HG02798 (cell line): ENCODE measurements around the gene RDH13.
"Not testable (repeated sequence)": the region's sequence is repeated elsewhere in the genome, so short reads cannot be mapped to it uniquely, and the experiment has no call there.

Source experiments
- ATAC-seq: cut with Tn5 transposase; IDR thresholded peaks from one replicate; pipeline ENCODE4 v1.9.1; 2021; ENCODE audit warnings: mild to moderate bottlenecking; ENCODE audit not compliant: unreplicated experiment, poor library complexity

Gene RDH13

GRCh38 chr19:55079400-55080038 is 16.6 kb upstream of the RDH13 start:
- no peak for ATAC-seq

GRCh38 chr19:55078996-55079395 is 16.0 kb upstream of the RDH13 start:
- no peak for ATAC-seq

- no peak for ATAC-seq
Measured at GRCh38 chr19:55077106-55077505, 14.2 kb upstream of the RDH13 start.

DNA sequence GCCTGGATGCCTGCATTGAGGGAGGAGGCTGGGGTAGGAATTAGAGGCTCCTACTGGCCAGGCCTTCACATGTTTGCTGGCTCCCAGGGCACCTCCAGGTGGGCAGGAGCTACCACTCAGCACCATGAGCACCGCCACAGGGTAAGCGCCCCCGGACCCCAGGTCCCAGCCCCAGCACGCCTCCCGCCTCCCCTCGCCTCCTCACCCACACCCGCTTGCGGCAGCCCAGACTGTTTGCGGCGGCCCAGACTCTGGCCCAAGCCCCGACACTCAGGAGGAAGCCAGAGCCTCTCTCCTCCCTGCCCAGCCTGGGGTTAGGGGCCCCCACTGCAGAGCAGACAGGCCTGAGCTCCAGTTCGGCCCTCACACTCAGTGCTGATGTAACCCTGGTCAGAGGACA is 13.4 kb upstream of the RDH13 start:
- ATAC-seq: no peak

DNA sequence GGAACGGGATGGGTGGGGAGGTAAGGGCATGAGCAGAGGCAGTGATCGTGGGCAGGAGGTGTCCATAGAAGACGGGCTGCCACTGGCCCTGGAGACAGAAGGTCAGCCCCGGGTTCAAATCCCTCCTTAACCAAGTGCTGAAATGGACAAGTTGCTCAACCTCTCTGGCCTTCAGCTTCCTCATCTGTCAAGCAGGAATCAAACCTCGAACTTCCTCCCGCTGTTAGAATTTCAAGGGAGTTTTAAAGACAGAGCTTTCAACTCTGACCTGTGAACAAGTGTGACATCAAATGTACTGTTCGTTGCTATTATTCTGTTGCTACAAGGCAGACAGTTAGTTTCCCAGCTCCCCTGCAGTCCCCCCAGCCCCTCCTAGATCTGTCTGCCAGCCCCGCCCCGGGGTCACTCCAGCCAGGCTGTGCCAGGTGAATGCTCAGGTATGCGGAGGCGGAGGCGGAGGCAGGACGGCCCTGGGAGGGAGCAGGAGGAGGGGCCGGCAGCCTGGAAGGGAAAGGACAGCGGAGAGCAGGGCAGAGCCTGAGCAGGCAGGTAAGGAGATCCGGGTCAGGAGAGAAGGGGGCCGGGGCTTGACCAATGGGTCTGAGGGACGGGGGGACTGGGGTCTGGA is 12.5 kb upstream of the RDH13 start, which contains the start of gene EPS8L1:
EPS8L1 (plus strand) TSS at position 499 of the 628 bp plus-strand sequence. CDS start 576 bp downstream, outside the sequence.
- no peak for ATAC-seq

DNA sequence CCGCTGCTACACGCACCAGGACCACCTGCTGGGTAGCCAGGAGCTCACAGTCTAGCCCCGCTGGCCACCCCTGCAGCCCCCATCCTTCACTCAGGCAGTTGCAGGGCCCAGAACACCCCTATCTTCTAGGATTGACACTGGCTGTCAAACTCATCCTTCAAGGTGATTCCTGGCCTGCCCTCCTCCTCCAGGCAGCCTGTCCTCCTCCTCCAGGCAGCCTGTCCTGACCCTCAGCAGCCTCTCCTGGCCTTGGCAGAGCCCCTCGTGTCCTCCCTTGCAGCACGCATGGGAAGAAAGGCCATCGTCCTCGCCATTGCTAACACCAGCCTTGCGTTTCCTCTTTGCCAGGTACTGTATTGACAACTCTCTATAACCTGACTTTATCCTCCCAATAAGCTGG is 9.0 kb upstream of the RDH13 start:
- ATAC-seq: no peak

DNA sequence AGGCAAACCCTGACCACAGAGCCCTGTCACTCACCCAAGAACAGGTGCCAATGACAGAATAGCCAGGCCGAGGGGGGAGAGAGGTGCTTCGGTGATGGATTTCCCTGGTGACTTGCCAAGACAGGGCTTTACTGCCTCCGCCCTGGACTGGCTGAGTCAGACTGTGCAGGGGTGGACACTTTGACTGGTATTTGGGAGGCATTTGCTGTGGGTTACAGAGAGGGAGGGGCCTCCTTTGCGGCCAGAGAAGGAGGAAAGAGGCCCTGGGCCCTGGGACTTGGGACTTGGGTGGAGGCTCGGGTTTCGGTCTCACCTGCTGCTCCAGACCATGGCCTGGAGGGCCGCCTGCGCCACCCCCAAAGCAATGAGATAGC is 8.2 kb upstream of the RDH13 start:
- no peak for ATAC-seq

GRCh38 chr19:55070466-55071128 is 7.6 kb upstream of the RDH13 start:
- no peak for ATAC-seq

DNA sequence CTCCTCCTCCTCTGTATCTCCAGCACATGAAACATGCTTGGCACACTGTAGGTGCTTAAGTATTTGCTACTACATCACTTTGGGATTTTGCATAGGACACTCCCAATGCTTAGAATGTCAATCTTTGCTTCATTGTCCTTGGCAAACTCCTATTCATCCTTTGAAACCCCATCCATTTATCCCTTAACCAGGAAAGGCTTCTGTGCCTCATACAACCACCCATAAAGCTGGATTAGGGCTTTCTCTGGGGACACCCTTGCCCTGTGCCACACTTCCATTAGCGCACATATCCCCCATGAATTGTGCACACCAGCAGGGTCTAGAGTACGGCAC is 6.9 kb upstream of the RDH13 start:
- no peak for ATAC-seq

DNA sequence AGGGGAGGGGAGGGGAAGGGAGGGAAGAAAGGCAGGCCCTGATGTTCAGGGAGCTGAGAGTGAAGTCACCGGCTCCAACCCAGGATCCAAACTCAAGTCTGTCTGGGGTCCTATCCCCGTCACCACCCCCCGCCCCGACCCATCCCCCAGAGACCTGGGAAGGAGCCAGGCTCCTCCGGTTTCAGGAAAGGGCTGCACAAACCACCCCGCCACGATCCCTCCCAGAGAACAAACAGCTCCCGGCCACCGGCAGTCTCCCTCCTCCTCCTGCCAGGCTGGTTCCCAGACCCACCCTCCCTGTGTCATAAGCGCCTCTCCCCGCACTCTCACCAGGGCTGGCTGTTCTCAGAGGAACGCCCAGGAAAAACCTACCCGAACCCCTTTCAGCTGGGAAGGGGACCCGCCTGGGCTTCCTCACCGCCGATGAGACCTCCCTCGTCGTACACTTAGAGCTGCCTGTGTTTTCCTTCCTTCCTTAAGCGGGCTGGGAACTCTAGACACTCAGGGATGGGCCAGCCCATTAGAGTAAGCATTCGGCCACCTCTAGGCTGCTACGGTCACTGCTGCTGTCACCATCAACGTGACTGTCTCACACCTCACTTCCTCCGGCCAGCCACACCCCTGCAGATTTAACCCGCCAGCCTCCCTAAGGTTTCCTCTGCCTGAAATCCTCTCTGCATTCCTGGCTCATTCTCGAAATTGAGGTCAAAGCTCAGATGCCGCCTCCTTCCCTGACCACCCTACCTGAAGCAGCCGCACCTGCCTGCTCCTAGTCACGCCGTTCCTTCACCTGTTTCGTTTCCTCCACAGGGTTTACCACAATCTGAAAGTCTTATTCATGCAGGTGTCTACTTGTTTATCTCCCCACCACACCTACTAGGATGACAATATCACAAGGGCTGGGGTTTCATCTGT is 6.3 kb upstream of the RDH13 start:
- ATAC-seq: no peak

GRCh38 chr19:55067869-55068268 is 4.9 kb upstream of the RDH13 start:
- ATAC-seq: no peak

DNA sequence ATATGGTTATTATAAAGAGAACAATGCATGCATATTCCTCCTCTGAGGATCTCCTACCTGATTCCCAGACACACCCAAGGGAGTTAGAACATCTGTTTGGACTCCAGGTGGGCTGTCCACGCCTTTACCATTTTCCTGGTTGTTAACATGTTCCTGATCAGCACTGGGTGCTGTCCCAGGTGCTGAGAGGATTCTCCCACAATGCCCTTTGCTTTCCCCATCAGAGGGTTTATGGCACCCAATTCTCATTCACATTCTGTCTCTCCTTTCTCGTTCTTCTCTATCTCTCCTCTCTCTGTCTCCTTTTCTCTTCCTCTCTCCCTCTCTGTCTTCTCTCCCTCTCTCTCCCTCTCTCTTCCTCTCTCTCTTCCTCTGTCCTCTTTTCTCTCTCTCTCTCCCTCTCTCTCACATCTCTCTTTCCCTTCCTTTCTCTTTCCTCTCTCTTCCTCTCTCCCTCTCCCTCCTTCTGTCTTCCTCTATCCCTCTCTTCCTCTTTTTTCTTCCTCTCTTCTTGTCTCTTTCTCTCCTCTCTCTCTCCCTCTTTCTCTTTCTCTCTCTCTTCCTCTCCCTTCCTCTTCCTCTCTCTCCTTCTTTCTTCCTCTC is 3.3 kb upstream of the RDH13 start:
- no peak for ATAC-seq

- not testable (repeated sequence) for ATAC-seq
Measured at GRCh38 chr19:55065516-55065915, 2.6 kb upstream of the RDH13 start.

GRCh38 chr19:55063492-55063843 is 520 bp upstream of the RDH13 start:
- ATAC-seq: no peak

DNA sequence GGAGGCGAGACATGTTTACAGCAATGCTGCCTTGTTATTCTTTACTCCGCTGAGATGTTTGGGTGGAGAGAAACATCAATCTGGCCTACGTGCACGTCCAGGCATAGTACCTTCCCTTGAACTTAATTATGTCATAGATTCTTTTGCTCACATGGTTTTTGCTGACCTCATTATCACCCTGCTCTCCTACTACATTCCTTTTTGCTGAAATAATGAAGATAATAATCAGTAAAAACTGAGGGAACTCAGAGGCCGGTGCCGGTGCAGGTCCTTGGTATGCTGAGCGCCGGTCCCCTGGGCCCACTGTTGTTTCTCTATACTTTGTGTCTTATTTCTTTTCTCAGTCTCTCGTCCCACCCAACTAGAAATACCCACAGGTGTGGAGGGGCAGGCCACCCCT is 2.7 kb downstream of the RDH13 start:
- not testable (repeated sequence) for ATAC-seq

- no peak for ATAC-seq
Measured at GRCh38 chr19:55058781-55059610, 4.0 kb downstream of the RDH13 start.

- no peak for ATAC-seq
Measured at GRCh38 chr19:55056827-55057226, 6.1 kb downstream of the RDH13 start.

DNA sequence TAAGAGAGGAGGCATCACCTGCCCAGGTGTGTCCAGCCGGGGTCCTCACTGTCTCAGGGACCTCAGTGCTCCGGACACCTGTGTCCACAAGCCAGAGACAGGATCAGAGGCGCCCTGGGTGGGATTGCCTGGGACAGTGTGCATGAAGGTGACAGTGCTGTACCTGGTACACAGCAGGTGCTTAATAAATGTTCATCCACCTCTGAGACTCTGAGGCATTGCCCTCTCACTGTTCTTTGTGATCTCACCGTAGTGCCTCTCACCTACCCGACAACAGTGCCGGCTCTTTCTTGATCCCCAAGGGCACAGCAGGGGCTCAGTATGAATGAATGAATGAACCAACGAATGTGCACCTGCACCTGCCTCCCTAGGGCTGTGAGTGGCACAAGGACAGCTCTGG is 9.2 kb downstream of the RDH13 start:
- no peak for ATAC-seq

DNA sequence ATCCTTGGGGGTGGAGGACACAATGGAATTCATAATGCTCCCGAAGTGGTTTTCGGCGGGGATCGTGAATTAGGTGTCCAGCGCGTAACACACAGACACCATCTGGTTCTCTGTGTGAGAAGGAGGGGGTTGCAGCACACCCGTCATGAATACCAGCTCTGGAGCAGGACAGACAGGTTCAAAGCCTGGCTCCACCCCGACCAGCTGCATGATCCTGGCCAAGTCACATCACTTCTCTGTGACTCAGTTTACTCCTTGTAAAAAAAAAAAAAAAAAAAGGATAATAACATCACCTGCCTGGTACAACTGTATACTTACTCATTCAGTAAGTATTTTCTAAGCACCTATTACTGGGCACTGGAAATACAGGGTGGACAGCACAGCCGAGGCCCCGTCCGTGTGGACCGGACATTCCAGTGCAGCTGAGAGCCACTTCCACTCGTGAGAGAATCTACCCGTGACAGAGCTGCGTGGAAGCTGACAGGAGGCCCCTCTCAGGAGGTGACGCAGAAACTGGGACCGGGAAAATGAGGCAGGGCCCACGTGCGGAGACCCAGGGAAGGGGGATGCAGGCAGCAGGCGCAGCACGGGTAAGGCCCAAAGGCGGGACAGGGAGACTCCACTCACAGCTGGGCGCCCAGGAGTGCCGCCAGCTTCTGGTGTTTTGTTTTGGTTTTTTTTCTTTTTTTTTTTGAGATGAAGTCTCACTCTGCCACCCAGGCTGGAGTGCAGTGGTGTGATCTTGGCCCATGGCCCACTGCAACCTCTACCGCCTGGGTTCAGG is 12.0 kb downstream of the RDH13 start:
- ATAC-seq: no peak
